ENCODE data around the gene CARD10. TPM values are rescaled to one million over a fixed set of nuclear protein-coding genes. Genes with fewer than 3 reads are reported as not detected.

Gene CARD10
- total and polyA plus RNA-seq, 2 of the 13 experiments (the other 11 are each of a cell fraction or from before 2014, with no cell fraction given) = 35.2 to 55.8 TPM

DNA sequence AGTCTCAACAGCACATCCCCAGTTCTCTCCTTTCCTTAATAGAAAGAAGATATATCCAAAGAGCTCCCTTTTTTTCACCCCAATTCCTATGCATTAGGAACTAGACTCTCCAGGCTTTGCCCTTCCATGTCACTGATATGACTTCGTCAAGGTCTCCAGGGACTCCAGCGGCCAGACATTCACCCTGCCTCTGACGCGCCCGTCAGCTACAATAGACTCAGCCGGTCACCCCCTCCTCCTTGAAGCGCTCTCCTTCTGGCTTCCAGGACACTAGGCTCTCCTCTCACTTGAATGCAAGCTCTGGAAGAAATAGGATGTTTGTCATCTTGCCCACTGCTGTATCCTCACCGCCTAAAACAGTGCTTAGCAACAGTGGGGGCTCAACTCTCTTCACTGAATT, 77.1 kb downstream of the CARD10 start:
- Histone ChIP-seq H3K27me3 (ENCODE audit: control insufficient read depth in 1 of 2, insufficient read depth in 2 of 2, low read length in 2 of 2) (peaks cover 0 to 2% of the 10 kb centered on the region in 2 experiments; a peak in 1 of 5 replicates), H3K4me1 (ENCODE audit: insufficient read depth, low read length) (peaks cover 11% of the 10 kb centered on the region), H4K20me1 (ENCODE audit: insufficient read depth, low read length) (no peaks in the 10 kb centered on the region), H3K79me2 (ENCODE audit: insufficient read depth, low read length) (no peaks in the 10 kb centered on the region), H3K9ac (ENCODE audit: insufficient read depth, low read depth, low read length) (no peak overlapping the region), H3K36me3 (replicated peaks in 1 of 2; ENCODE audit: control insufficient read depth in 1 of 2, insufficient read depth in 2 of 2, low read length in 2 of 2) (no peaks in the 10 kb centered on the region), H3K4me2 (ENCODE audit: low read depth, low read length) (no peak overlapping the region), H2AFZ (ENCODE audit: low read length) (no peak overlapping the region), H3K9me3 (ENCODE audit: low read length) (no peaks in the 10 kb centered on the region), H3K27ac (ENCODE audit: extremely low read length, insufficient read depth, low read length) (no peak overlapping the region), H3K4me3 (replicated peaks in 1 of 3; ENCODE audit: insufficient read depth in 1 of 3, low read depth in 2 of 3, low read length in 3 of 3) (no peak overlapping the region)
- ChIA-PET POLR2A (no interaction called here), CTCF (ENCODE audit: low intra/inter-chr PET ratio, low total read pairs) (no interaction called here)
- no peak for FAIRE-seq
- ATAC-seq = no peak
- 80% methylated on average over 8 of the region's 8 CpGs for WGBS (ENCODE audit: low lambda C conversion rate)
- in situ Hi-C loops (cut with HindIII; ENCODE audit: extremely low pct_ligation_motif_present, low pct_unique_long_range_greater_than_20kb) = no loop called here
- BruUV-seq (replicated peaks) = no TSS peak
- TF ChIP-seq ZFY (CRISPR knock-in tag; IDR thresholded peaks at IDR 0.05) (no peak), ZBTB44 (CRISPR knock-in tag; IDR thresholded peaks at IDR 0.05) (no peak), ARID2 (CRISPR knock-in tag; IDR thresholded peaks at IDR 0.05; ENCODE audit: borderline replicate concordance) (no peak), NFKB2 (CRISPR knock-in tag; IDR thresholded peaks at IDR 0.05; ENCODE audit: borderline replicate concordance) (no peak), HCFC1 (IDR thresholded peaks at IDR 0.05; ENCODE audit: low read depth, low read length) (no peak), ZNF564 (CRISPR knock-in tag; IDR thresholded peaks at IDR 0.05) (no peak), ZBTB37 (CRISPR knock-in tag; IDR thresholded peaks at IDR 0.05) (no peak), NFYB (CRISPR knock-in tag; IDR thresholded peaks at IDR 0.05) (no peak)
- TF ChIP-seq, protein P1, sequence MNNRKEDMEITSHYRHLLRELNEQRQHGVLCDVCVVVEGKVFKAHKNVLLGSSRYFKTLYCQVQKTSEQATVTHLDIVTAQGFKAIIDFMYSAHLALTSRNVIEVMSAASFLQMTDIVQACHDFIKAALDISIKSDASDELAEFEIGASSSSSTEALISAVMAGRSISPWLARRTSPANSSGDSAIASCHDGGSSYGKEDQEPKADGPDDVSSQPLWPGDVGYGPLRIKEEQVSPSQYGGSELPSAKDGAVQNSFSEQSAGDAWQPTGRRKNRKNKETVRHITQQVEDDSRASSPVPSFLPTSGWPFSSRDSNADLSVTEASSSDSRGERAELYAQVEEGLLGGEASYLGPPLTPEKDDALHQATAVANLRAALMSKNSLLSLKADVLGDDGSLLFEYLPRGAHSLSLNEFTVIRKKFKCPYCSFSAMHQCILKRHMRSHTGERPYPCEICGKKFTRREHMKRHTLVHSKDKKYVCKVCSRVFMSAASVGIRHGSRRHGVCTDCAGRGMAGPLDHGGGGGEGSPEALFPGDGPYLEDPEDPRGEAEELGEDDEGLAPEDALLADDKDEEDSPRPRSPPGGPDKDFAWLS (CRISPR knock-in tag; IDR thresholded peaks at IDR 0.05; ENCODE audit: borderline replicate concordance) = no peak
- TF ChIP-seq, protein P2, sequence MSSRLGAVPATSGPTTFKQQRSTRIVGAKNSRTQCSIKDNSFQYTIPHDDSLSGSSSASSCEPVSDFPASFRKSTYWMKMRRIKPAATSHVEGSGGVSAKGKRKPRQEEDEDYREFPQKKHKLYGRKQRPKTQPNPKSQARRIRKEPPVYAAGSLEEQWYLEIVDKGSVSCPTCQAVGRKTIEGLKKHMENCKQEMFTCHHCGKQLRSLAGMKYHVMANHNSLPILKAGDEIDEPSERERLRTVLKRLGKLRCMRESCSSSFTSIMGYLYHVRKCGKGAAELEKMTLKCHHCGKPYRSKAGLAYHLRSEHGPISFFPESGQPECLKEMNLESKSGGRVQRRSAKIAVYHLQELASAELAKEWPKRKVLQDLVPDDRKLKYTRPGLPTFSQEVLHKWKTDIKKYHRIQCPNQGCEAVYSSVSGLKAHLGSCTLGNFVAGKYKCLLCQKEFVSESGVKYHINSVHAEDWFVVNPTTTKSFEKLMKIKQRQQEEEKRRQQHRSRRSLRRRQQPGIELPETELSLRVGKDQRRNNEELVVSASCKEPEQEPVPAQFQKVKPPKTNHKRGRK (CRISPR knock-in tag; IDR thresholded peaks at IDR 0.05) = no peak
- intact Hi-C loops (cut with micrococcal nuclease; ENCODE audit: unreplicated experiment) = no loop called here
- no peak for DNase-seq (ENCODE audit: low spot score)

All from HepG2 (cell line).